Measurements from ENCODE around the gene CHERP. TPM values are rescaled to one million over a fixed set of nuclear protein-coding genes. Genes with fewer than 3 reads are reported as not detected.
A peak's percentile ranks its signal among the peaks of the same experiment; 100 is the strongest.

The CHERP gene
- total RNA-seq, 4 donors from 2014 or later, result 8.1 to 15.5 (median 11.7) TPM

DNA sequence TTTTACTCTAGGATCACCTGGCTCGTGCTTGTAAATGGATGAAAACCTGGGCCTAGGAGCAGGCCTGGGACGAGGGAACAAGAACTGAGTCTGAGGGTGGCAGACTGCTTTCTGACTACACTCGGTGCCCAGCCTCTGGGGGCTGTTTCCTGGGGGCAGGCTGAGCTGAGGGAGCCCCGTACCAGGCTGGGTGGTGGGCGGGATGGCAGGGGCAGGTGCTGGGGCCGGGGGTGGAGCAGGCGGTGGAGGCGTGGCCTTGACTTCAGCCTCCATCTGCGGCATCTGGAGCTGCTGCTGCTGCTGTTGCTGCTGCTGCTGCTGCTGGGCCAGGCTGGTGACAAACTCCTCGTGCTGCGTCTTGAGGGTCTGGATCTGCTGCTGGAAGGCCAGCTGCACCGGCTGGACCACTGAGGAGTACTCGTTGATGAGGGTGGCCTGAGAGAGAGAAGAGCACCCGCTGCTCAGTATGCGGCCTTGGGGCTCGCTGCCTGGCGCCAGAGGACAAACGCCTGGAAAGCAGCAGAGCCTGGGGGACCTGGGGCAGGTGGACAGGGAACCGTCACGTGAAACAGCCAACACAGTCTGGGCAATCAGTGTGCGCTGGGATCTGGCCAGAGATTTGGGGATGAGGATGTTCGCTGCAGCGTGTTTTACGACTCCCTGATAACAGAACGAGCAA is 12.6 kb downstream of the CHERP start:
- H3K36me3 ChIP-seq, result peaks cover 91 to 94% of the 10 kb centered on the region in 2 donors
- intact Hi-C loops (cut with DNase I), result no loop called here

GRCh38 chr19:16527971-16528521 is 14.2 kb downstream of the CHERP start:
- Histone ChIP-seq H3K4me3 (replicated peaks in 1 of 3) (no peak overlapping the region), H3K27me3 (no peaks in the 10 kb centered on the region), H3K4me1 (no peaks in the 10 kb centered on the region), H3K36me3 (peaks cover 90 to 95% of the 10 kb centered on the region in 2 donors), H3K27ac (no peak overlapping the region), H3K9me3 (no peaks in the 10 kb centered on the region)
- no peak for DNase-seq
- WGBS, 2 donors, result 87 to 89% methylated on average over 3 to 11 of the region's 12 CpGs
- intact Hi-C loops (cut with DNase I), result no loop called here
- TF ChIP-seq POLR2A (IDR thresholded peaks at IDR 0.05), result no peak
- TF ChIP-seq, protein P1, sequence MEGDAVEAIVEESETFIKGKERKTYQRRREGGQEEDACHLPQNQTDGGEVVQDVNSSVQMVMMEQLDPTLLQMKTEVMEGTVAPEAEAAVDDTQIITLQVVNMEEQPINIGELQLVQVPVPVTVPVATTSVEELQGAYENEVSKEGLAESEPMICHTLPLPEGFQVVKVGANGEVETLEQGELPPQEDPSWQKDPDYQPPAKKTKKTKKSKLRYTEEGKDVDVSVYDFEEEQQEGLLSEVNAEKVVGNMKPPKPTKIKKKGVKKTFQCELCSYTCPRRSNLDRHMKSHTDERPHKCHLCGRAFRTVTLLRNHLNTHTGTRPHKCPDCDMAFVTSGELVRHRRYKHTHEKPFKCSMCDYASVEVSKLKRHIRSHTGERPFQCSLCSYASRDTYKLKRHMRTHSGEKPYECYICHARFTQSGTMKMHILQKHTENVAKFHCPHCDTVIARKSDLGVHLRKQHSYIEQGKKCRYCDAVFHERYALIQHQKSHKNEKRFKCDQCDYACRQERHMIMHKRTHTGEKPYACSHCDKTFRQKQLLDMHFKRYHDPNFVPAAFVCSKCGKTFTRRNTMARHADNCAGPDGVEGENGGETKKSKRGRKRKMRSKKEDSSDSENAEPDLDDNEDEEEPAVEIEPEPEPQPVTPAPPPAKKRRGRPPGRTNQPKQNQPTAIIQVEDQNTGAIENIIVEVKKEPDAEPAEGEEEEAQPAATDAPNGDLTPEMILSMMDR (IDR thresholded peaks at IDR 0.05), result peak in 1 of 6 experiments; percentile 10

More for the DNA sequence above, 12.6 kb downstream of the CHERP start:
- no peak for DNase-seq
- TF ChIP-seq, protein P1 (IDR thresholded peaks at IDR 0.05), result no peak
- no peak for TF ChIP-seq POLR2A (IDR thresholded peaks at IDR 0.05)
- no peaks in the 10 kb centered on the region for H3K4me1 ChIP-seq
- H3K9me3 ChIP-seq, result no peaks in the 10 kb centered on the region
- no peaks in the 10 kb centered on the region for H3K27me3 ChIP-seq
- H3K27ac ChIP-seq, result no peak overlapping the region
- H3K4me3 ChIP-seq (replicated peaks in 1 of 3), result no peak overlapping the region
- 92 to 95% methylated on average over 11 to 23 of the region's 25 CpGs for WGBS, 2 donors

DNA sequence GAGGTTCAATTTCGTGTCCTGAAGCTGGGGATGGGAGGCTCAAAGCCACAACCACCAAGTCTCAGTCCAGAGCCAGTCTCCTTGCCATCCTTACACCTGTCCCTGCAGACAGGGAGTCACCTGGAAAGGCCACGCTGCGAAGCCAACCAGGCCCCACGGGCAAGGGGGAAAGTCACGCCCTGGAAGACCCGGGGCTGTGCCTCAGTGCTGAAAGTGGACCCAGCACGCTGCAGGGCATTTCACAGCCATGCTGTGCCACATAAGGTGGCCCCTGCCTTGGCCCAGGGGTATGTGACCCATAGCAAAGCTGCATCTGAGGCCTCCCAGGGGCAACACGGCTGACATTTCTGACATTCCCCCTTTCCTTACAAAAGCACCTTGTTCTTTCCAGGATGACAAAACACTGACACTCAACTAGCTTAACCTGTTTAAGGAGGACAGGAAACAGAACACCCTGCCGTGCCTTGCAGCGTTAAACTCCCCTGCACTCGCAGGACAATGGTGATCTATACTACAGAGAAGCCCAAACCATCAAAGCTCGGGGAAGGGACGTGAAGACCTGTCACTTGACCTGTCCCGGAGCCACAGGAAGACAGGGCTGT is 14.8 kb downstream of the CHERP start:
- Histone ChIP-seq H3K36me3 (peaks cover 90 to 95% of the 10 kb centered on the region in 2 donors), H3K27me3 (no peaks in the 10 kb centered on the region), H3K27ac (no peak overlapping the region), H3K9me3 (no peaks in the 10 kb centered on the region), H3K4me1 (no peaks in the 10 kb centered on the region), H3K4me3 (replicated peaks in 1 of 3) (no peak overlapping the region)
- WGBS, 2 donors, result 78 to 81% methylated on average over 12 to 14 of the region's 14 CpGs
- intact Hi-C loops (cut with DNase I), result no loop called here
- TF ChIP-seq, protein P1 (IDR thresholded peaks at IDR 0.05), result no peak
- TF ChIP-seq POLR2A (IDR thresholded peaks at IDR 0.05), result no peak
- no peak for DNase-seq

GRCh38 chr19:16525751-16526481 is 16.3 kb downstream of the CHERP start:
- intact Hi-C loops (cut with DNase I), result no loop called here
- Histone ChIP-seq H3K4me1 (no peaks in the 10 kb centered on the region), H3K27me3 (no peaks in the 10 kb centered on the region), H3K36me3 (peaks cover 87 to 91% of the 10 kb centered on the region in 2 donors), H3K27ac (no peak overlapping the region), H3K4me3 (replicated peaks in 1 of 3) (no peak overlapping the region), H3K9me3 (no peaks in the 10 kb centered on the region)
- no peak for DNase-seq
- WGBS, 2 donors, result 94 to 98% methylated on average over 20 of the region's 29 CpGs
- TF ChIP-seq, protein P1 (IDR thresholded peaks at IDR 0.05), result no peak
- TF ChIP-seq POLR2A (IDR thresholded peaks at IDR 0.05), result no peak
